ENCODE results near the gene RGS9.
"Not testable (repeated sequence)": the region's sequence is repeated elsewhere in the genome, so short reads cannot be mapped to it uniquely, and the experiment has no call there.

RGS9 gene

DNA sequence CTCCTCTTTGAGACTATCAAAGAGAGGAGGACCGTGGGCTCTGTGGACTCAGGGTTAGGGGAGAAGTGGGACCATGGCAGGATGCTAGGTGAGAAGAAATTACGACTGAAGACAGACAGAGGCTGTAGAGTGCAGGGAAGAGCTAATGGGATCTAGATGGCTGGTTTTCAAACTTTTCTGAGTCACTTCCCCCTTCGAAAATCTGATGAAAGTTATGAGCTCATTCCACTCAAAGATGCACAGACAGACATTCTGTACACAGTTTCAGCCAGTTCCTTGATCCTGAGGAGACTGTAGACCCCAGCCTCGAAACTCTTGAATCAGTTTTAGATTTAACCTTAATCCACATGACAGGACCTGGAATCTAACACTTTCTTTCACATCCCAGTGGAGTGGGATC lies 40.7 kb downstream of the RGS9 start:
- DNase-seq (ENCODE audit: extremely low spot score, insufficient read length, low read depth): no peak
- FAIRE-seq: no peak

DNA sequence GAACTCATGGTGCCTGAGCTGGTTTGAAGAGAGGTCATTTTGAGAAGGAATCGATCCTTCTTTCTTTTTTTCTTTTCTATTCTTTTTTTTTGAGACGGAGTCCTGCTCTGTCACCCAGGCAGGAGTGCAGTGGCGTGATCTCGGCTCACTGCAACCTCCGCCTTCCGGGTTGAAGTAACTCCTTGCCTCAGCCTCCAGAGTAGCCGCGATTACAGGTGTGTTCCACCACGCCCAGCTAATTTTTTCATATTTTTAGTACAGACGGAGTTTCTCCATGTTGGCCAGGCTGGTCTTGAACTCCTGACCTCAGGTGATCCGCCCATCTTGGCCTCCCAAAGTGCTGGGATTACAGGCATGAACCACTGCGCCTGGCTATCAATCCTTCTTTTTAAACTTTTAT lies 43.1 kb downstream of the RGS9 start:
- FAIRE-seq; DNase-seq (ENCODE audit: extremely low spot score, insufficient read length, low read depth): not testable (repeated sequence)

DNA sequence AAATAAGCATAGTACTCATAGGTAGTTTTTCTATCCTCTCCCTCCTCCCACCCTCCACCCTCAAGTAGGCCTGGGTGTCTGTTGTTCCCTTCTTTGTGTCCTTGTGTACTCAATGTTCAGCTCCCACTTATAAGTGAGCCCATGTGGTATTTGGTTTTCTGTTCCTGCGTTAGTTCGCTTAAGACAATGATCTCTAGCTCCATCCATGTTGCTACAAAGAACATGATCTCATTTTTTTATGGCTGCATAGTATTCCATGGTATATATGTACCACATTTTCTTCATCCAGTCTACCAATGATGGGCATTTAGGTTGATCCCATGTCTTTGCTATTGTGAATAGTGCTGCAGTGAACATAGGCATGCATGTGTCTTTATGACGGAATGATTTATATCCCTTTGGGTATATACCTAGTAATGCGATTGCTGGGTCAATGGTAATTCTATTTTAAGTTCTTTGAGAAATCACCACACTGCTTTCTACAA lies 43.6 kb downstream of the RGS9 start:
- FAIRE-seq; DNase-seq (ENCODE audit: extremely low spot score, insufficient read length, low read depth): not testable (repeated sequence)

GRCh38 chr17:65181237-65182061 lies 44.3 kb downstream of the RGS9 start:
- FAIRE-seq (peak; percentile 95), DNase-seq (ENCODE audit: extremely low spot score, insufficient read length, low read depth) (no peak)

GRCh38 chr17:65182233-65182632 lies 45.1 kb downstream of the RGS9 start:
- DNase-seq (ENCODE audit: extremely low spot score, insufficient read length, low read depth) (no peak), FAIRE-seq (no peak)

- FAIRE-seq: no peak
- DNase-seq (ENCODE audit: extremely low spot score, insufficient read length, low read depth): no peak
Observed at GRCh38 chr17:65183736-65184135, 46.6 kb downstream of the RGS9 start.

DNA sequence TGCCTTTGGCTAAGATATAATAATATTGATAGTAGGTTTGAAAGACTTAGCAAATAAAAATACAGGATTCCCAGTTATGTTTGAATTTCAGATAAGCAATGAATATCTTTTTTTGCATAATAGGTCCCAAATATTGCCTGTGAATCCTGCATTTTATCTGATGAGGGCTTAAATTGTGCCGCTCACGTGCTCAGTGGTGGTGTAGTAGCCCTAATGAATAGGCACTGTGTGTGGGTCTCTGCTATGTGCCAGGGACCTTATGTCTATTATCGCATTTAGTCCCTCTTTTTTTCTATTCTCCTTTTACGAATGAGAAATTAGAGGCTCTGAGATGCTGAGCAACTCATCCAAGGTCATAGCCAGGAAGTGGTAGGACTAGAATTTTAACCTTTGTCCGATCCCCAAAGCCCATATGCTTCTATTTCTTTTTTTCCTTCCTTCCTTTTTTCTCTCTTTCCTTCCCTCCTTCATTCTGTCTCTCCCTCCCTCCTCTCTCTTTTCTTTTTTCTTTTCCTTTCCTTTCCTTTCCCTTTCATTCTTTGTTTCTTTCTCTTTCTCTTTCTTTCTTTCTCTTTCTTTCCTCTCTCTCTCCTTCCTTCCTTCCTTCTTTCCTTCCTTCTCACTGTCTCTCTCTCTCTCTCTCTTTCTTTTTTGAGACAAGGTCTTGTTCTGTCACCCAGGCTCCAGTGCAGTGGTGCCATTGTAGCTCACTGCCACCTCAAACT lies 47.2 kb downstream of the RGS9 start:
- DNase-seq (ENCODE audit: extremely low spot score, insufficient read length, low read depth) (no peak), FAIRE-seq (no peak)

DNA sequence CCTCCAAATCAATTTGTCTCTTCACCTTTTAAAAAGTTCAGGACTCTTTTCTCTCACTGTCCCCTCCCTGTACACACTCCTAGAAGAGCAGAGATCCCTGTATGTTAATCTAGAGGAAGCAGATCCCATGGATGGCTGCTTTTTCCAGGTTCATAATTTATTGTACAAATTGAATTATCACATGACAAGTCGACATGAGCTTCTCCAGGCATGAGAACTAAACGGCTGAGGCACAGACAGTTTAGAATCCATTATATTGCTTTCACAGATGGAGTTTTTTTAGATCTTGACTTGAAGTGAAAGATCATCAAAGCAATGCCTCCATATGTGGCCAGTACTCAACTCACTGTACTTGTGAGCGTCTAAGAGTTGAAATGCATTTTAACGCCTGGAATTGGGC lies 47.9 kb downstream of the RGS9 start:
- FAIRE-seq: no peak

DNA sequence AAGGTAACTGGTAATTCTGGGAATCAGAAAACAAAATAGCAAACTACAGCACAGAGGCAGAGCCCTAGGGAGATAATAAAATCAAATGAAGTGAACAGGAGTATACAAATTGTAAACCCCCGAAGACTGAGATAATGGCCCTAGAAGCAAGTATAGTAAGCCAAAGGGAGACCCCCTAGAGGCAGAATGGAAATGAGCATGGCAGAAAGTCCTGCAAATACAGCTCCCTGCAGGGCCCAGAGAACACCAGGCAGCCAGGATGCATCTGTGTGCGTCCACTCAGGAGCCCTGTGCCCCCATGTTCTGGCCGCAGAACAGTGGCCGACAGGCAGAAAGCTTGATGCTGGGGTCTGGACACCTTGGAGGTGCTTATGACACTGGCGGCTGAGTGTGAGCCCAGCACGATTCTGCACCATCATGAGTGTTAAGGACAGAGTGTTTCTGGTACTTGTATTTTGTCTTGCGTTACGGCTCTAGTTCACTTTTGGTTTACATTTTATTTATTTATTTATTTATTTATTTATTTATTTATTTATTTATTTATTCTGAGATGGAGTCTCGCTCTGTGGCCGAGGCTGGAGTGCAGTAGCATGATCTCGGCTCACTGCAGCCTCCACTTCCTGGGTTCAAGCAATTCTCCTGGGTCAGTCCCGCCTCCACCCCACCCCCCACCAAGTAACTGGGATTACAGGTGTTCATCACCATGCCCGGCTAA lies 48.7 kb downstream of the RGS9 start:
- DNase-seq (ENCODE audit: extremely low spot score, insufficient read length, low read depth) (no peak), FAIRE-seq (no peak)

More for the DNA sequence above, 47.9 kb downstream of the RGS9 start:
- no peak for DNase-seq (ENCODE audit: extremely low spot score, insufficient read length, low read depth)

DNA sequence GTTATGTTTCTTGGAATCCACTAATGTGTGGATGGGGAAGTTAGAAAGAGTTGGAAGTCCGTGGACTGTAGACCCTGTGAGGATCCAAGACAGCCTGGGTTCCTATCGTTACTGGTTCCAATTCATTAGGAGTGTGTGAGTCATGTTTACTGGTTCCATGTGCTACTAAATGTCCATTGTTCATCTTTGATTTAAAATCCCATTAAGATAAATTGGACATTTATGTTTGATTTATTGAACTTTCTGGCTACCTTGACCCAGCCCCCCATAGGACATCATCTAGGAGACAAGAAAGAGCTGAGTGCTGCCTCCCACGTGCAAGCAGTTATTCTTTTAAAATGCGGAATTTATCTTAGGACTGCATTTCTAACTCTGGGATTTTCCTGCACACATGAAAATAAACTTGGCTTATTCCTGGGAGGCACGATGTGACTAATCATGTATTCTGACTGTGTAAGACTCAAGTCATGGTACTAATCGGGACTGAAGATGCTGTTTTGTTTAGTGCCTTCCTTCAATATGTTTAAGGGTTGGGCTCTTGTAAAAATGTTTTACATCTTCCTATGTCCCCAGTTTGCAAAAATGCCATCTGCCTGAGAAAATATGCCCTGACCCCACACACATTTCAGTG lies 53.4 kb downstream of the RGS9 start:
- DNase-seq (ENCODE audit: extremely low spot score, insufficient read length, low read depth) (no peak), FAIRE-seq (no peak)

GRCh38 chr17:65191811-65192740 lies 54.9 kb downstream of the RGS9 start:
- DNase-seq (ENCODE audit: extremely low spot score, insufficient read length, low read depth) (no peak), FAIRE-seq (no peak)

DNA sequence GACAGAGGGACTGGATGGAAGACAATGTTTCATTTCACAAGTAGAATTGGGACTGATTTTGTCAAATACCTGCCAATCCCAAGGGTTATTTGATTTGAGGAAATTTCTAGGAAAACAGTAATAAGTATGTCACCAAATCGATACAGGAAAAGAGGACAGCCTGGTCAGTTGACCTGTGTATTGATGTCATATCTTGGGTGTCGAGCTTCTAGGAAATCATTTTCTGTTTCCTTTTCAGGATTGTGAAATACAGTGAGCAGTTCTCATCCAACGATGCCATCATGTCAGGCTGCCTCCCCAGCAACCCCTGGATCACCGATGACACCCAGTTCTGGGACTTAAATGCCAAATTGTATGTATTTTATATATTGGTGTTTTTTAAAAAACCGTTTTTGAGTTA lies 56.1 kb downstream of the RGS9 start:
- no peak for FAIRE-seq
- DNase-seq (ENCODE audit: extremely low spot score, insufficient read length, low read depth): no peak

DNA sequence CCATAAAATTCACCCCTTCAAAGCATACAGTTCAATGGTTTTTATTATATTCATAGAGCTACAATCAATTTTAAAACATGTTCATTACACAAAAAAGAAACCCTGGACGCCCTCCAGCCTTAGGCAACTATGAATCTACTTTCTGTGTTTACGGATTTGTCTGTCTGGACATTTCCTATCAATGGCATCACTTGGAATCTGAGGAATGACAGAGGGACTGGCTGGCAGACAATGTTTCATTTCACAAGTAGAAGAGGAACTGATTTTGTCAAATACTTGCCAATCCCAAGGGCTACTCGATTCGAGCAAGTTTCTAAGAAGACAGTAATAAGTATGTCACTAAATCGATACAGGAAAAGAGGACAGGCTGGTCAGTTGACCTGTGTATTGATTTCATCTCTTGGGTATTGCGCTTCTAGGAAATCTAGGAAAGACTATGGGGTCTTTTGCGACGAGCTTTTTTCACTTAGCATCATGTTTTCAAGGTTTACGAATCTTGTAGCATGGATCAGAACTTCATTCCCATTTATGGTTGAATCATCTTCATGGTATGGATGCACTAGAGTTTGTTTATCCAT lies 56.6 kb downstream of the RGS9 start:
- FAIRE-seq (no peak), DNase-seq (ENCODE audit: extremely low spot score, insufficient read length, low read depth) (no peak)

- no peak for FAIRE-seq
- DNase-seq (ENCODE audit: extremely low spot score, insufficient read length, low read depth): no peak
Observed at GRCh38 chr17:65194670-65195334, 57.6 kb downstream of the RGS9 start.

GRCh38 chr17:65195716-65196115 lies 58.5 kb downstream of the RGS9 start:
- no peak for FAIRE-seq
- DNase-seq (ENCODE audit: extremely low spot score, insufficient read length, low read depth): no peak

- DNase-seq (ENCODE audit: extremely low spot score, insufficient read length, low read depth) (no peak), FAIRE-seq (no peak)
Observed at GRCh38 chr17:65196617-65197016, 59.4 kb downstream of the RGS9 start.

- no peak for FAIRE-seq
- DNase-seq (ENCODE audit: extremely low spot score, insufficient read length, low read depth): no peak
Observed at GRCh38 chr17:65197201-65197600, 60.0 kb downstream of the RGS9 start.

- FAIRE-seq: peak; percentile 87
- DNase-seq (ENCODE audit: extremely low spot score, insufficient read length, low read depth): no peak
Observed at GRCh38 chr17:65198653-65199382, 61.6 kb downstream of the RGS9 start.

Data from GM18507 (cell line).